ENCODE measurements around the gene STK32C.

Gene STK32C

DNA sequence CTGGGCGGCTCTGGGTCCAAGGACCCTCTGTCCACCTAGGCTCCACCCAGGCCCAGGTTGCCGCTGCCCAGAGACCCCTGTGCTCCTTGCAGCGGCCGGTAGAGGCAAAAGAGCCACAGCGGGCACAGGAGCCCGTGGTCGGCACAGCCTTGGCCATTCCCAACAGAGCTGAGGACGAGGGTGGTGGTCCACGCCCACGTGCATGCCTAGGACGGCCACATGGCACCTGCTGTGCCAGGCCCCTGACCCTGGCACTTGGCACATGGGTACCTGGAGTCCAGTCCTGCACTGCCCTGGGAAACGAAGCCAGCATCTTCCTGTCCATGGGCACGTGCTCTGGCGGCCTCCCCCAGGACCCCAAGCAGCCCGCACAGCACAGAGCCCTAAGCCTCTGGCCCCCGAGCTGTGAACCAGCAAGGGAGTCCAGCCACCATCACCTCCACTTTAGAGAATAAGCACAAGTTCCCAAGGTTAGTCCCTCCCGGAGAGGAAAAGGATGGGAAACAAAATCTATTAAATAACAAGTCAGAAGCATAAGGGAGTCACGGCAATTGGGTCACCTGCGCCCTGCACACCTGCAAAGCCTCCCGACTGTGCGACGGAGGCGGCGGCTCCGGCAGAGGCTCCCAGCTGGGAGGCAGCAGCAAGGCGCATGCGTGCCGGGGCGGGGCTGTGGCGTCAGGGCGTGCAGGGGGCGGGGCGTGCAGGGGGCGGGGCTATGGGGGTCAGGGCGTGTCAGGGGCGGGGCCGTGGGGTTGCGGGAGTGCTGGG lies 59.1 kb downstream of the STK32C start:
- no peaks in the 10 kb centered on the region for H3K9me3 Mint-ChIP-seq
- no peak for DNase-seq
- no peaks in the 10 kb centered on the region for H3K36me3 Mint-ChIP-seq
- H3K27ac Mint-ChIP-seq: no peak overlapping the region
- ATAC-seq (replicated peaks): peak; percentile 53 to 68
- peaks cover 0 to 5% of the 10 kb centered on the region in 2 donors for H3K27me3 Mint-ChIP-seq
- H3K4me3 Mint-ChIP-seq: peak overlapping the region; percentile 39 to 64
- no peaks in the 10 kb centered on the region for H3K4me1 Mint-ChIP-seq

GRCh38 chr10:132247943-132248342 lies 59.8 kb downstream of the STK32C start:
- Mint-ChIP-seq H3K27ac (peak overlapping the region; percentile 59), H3K4me3 (no peak overlapping the region), H3K27me3 (peaks cover 0 to 5% of the 10 kb centered on the region in 2 donors), H3K4me1 (no peaks in the 10 kb centered on the region), H3K36me3 (no peaks in the 10 kb centered on the region), H3K9me3 (no peaks in the 10 kb centered on the region)
- ATAC-seq (replicated peaks): no peak
- no peak for DNase-seq

- Mint-ChIP-seq H3K9me3 (no peaks in the 10 kb centered on the region), H3K4me1 (no peaks in the 10 kb centered on the region), H3K4me3 (no peak overlapping the region), H3K36me3 (no peaks in the 10 kb centered on the region), H3K27me3 (peaks cover 0 to 5% of the 10 kb centered on the region in 2 donors), H3K27ac (no peak overlapping the region)
- DNase-seq: no peak
- no peak for ATAC-seq (replicated peaks)
Measured at GRCh38 chr10:132246296-132246695, 61.5 kb downstream of the STK32C start.

DNA sequence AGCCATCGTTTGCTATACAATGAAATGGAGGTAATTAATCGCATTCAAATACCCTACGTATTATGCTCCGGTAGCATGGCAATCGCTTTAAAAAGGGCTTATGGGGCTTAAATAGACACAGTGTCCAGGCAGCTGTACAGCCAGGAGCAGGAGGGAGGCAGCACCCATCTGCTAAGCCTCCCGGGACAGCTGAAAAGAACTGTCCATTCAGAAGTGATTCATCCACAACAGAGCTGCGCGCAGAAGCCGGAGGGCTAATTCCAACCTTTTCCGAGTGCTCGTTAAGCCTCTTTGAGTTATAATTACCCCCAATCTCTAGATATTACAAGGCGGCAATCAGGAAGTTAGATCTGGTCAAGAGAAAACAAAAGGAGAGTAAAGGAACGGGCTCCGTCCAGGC lies 62.7 kb downstream of the STK32C start:
- no peak overlapping the region for H3K4me3 Mint-ChIP-seq
- no peaks in the 10 kb centered on the region for H3K9me3 Mint-ChIP-seq
- H3K4me1 Mint-ChIP-seq: no peaks in the 10 kb centered on the region
- no peak overlapping the region for H3K27ac Mint-ChIP-seq
- H3K27me3 Mint-ChIP-seq: peaks cover 0 to 5% of the 10 kb centered on the region in 2 donors
- DNase-seq (no peak), ATAC-seq (replicated peaks) (no peak)
- no peaks in the 10 kb centered on the region for H3K36me3 Mint-ChIP-seq

GRCh38 chr10:132243626-132244025 lies 64.1 kb downstream of the STK32C start:
- Mint-ChIP-seq H3K27ac (no peak overlapping the region), H3K4me1 (no peaks in the 10 kb centered on the region), H3K27me3 (peaks cover 0 to 5% of the 10 kb centered on the region in 2 donors), H3K9me3 (no peaks in the 10 kb centered on the region), H3K36me3 (no peaks in the 10 kb centered on the region), H3K4me3 (no peak overlapping the region)
- DNase-seq (no peak), ATAC-seq (replicated peaks) (no peak)

GRCh38 chr10:132243141-132243540 lies 64.6 kb downstream of the STK32C start:
- no peak for DNase-seq

DNA sequence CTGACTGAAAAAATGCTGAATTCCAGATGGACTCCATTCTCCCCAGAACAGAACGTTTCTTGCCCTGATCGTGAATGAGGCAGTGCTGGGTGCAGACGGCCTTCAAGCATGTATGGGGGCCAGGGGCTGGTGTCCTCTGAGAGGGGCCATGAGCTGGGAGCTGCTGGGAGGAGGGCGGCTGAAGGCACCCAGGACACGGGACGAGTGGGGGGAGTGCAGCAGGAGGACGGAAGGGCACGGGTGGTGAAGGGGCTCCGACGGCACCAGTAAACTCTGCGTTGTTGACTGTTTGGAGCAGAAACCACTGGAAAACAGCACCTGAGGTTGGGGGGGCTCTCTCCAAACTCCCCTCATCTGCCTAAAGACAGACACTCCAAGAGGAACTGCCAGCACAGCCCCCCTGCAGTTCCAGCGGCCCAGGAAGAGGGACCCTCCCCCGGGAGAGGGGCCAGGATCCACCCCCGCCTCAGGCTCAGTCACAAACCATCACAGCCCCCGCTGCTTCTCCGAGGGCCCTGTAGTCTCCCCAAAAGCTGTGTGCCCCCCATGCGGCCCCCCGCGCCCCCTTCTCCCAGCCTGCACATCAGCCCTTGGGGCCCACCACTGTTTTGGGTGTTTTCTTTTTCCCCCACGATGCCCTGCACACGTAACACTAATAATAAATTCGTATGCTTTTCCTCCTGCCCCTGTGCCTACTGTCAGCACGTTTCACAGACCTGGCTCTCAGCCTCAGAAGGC lies 65.5 kb downstream of the STK32C start:
- H3K4me3 Mint-ChIP-seq: no peak overlapping the region
- ATAC-seq (replicated peaks): no peak
- no peak for DNase-seq
- H3K4me1 Mint-ChIP-seq: no peaks in the 10 kb centered on the region
- no peaks in the 10 kb centered on the region for H3K36me3 Mint-ChIP-seq
- peaks cover 0 to under 1% of the 10 kb centered on the region in 2 donors for H3K27me3 Mint-ChIP-seq
- H3K9me3 Mint-ChIP-seq: no peaks in the 10 kb centered on the region
- H3K27ac Mint-ChIP-seq: no peak overlapping the region

More at GRCh38 chr10:132243141-132243540, 64.6 kb downstream of the STK32C start:
- H3K27ac Mint-ChIP-seq: no peak overlapping the region
- no peaks in the 10 kb centered on the region for H3K36me3 Mint-ChIP-seq
- peaks cover 0 to 5% of the 10 kb centered on the region in 2 donors for H3K27me3 Mint-ChIP-seq
- H3K4me1 Mint-ChIP-seq: no peaks in the 10 kb centered on the region
- no peak for ATAC-seq (replicated peaks)
- no peak overlapping the region for H3K4me3 Mint-ChIP-seq
- no peaks in the 10 kb centered on the region for H3K9me3 Mint-ChIP-seq

DNA sequence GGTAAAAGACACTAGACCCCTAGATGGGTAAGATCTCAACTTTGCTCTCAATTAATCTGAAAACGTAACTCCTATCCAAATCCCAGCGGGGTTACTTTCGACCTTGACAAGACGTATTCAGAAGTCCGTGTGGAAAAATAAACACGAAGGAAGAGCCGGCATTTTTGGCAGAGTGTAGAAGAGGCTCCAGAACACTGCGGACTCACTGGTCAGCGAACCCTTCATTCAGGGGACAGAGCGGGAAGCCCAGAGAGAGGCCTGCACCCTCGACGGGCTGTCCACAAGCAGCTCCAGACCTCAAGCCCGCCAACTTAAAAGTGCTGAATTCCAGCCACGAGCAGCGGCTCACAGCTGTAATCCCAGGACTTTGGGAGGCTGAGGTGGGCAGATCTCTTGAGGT lies 66.3 kb downstream of the STK32C start:
- no peaks in the 10 kb centered on the region for H3K36me3 Mint-ChIP-seq
- peak overlapping the region; percentile 20 for H3K27ac Mint-ChIP-seq
- H3K4me1 Mint-ChIP-seq: no peaks in the 10 kb centered on the region
- DNase-seq (no peak), ATAC-seq (replicated peaks) (no peak)
- no peaks in the 10 kb centered on the region for H3K9me3 Mint-ChIP-seq
- H3K27me3 Mint-ChIP-seq: no peaks in the 10 kb centered on the region
- no peak overlapping the region for H3K4me3 Mint-ChIP-seq

- no peak for ATAC-seq (replicated peaks)
- Mint-ChIP-seq H3K27me3 (no peaks in the 10 kb centered on the region), H3K9me3 (no peaks in the 10 kb centered on the region), H3K36me3 (no peaks in the 10 kb centered on the region), H3K4me3 (no peak overlapping the region), H3K4me1 (no peaks in the 10 kb centered on the region), H3K27ac (peak overlapping the region; percentile 20)
- no peak for DNase-seq
Measured at GRCh38 chr10:132241086-132241485, 66.7 kb downstream of the STK32C start.

DNA sequence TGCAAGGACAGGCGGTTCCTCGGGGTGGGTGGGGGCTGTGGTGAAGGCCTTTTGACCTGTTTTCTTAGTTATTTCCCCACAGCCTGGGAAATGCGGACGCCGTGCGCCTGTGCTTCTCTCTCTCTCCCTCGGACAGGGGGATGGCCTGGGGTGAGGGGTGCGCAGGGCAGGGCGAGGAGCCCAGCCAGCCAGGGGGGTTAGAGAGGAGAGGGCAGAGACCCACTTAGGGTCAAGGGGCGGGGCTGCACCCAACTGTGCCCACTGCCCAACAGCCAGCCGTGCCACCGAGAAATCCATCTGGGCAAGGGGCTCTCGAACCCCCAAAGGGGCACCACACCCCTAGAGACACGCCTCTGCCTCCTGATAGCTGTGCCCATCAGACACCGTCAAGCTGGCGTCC lies 67.2 kb downstream of the STK32C start:
- Mint-ChIP-seq H3K4me1 (no peaks in the 10 kb centered on the region), H3K27ac (no peak overlapping the region), H3K36me3 (no peaks in the 10 kb centered on the region), H3K4me3 (no peak overlapping the region), H3K9me3 (no peaks in the 10 kb centered on the region), H3K27me3 (no peaks in the 10 kb centered on the region)
- ATAC-seq (replicated peaks) (no peak), DNase-seq (no peak)

DNA sequence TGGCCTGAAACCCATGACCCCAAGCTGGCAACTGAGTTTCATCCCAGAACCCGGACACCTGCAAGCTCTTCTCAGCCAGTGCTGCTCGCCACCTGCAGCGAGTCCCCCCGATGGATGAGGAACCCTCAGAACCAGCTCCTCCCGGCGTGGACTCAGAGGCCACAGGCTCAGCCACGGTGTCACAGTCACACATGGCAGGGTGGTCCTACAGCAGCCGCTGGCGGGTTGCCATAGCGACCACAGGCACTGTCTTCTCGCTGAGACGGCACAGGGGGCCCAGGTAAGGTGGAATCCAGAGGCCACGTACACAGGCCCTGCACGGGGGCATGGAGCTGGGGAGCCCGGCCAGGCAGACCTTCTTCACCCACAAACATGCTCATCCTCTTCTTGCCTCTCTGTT lies 67.6 kb downstream of the STK32C start:
- DNase-seq (no peak), ATAC-seq (replicated peaks) (no peak)
- Mint-ChIP-seq H3K27ac (no peak overlapping the region), H3K27me3 (no peaks in the 10 kb centered on the region), H3K4me3 (no peak overlapping the region), H3K36me3 (no peaks in the 10 kb centered on the region), H3K4me1 (no peaks in the 10 kb centered on the region), H3K9me3 (no peaks in the 10 kb centered on the region)

- no peaks in the 10 kb centered on the region for H3K36me3 Mint-ChIP-seq
- no peak overlapping the region for H3K4me3 Mint-ChIP-seq
- H3K27me3 Mint-ChIP-seq: no peaks in the 10 kb centered on the region
- H3K27ac Mint-ChIP-seq: no peak overlapping the region
- no peaks in the 10 kb centered on the region for H3K9me3 Mint-ChIP-seq
- H3K4me1 Mint-ChIP-seq: no peaks in the 10 kb centered on the region
- DNase-seq (no peak), ATAC-seq (replicated peaks) (no peak)
Measured at GRCh38 chr10:132239126-132240031, 68.4 kb downstream of the STK32C start.

- Mint-ChIP-seq H3K9me3 (no peaks in the 10 kb centered on the region), H3K4me3 (no peak overlapping the region), H3K36me3 (no peaks in the 10 kb centered on the region), H3K27me3 (no peaks in the 10 kb centered on the region), H3K4me1 (no peaks in the 10 kb centered on the region), H3K27ac (no peak overlapping the region)
- DNase-seq (no peak), ATAC-seq (replicated peaks) (no peak)
Measured at GRCh38 chr10:132238371-132239125, 69.2 kb downstream of the STK32C start.

- H3K27ac Mint-ChIP-seq: no peak overlapping the region
- H3K9me3 Mint-ChIP-seq: no peaks in the 10 kb centered on the region
- no peaks in the 10 kb centered on the region for H3K27me3 Mint-ChIP-seq
- no peaks in the 10 kb centered on the region for H3K36me3 Mint-ChIP-seq
- ATAC-seq (replicated peaks): no peak
- H3K4me3 Mint-ChIP-seq: no peak overlapping the region
- H3K4me1 Mint-ChIP-seq: peaks cover 1 to 3% of the 10 kb centered on the region in 2 donors
- no peak for DNase-seq
Measured at GRCh38 chr10:132237871-132238270, 69.9 kb downstream of the STK32C start.

Measured in stimulated activated naive B cell treated with anti-CD40 and anti-IgM and Interleukin-4, amounts not matched to agents 10 μg/mL and 1 μg/mL and 100 μg/mL, for 72 hours (primary cell).